22Rv1 (cell line): Measurements from ENCODE around the gene CCDC137.

Source experiments
- ZFX ChIP-seq: fragments of 450-650 bp; IDR thresholded peaks from 2 replicates; pipeline ENCODE4 v1.6.1; 2017; ENCODE audit warnings: antibody characterized with exemption, borderline replicate concordance
- TF ChIP-seq, protein P1 (sequence below): fragments of 450-650 bp; IDR thresholded peaks from 2 replicates; pipeline ENCODE4 v1.5.1; 2017; ENCODE audit warnings: mild to moderate bottlenecking

DNA sequence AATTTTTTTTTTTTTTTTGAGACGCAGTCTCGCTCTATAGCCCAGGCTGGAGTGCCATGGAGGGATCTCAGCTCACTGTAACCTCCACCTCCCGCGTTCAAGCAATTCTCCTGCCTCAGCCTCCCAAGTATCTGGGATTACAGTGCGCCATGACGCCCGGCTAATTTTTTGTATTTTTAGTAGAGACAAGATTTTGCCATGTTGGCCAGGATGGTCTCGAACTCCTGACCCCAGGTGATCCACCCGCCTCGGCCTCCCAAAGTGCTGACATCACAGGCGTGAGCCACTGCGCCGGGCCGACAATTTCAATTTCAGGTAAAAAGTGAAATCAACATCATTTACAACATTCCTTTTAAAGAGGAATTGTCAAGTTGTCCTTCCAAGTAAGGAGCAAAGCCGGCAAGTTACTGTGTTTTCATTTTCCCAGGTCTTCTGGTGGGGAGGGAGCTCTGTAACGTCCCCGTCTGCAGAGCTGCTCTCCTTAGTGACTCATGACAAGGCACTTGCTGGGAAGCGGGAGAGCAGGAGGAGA is 30.5 kb upstream of the CCDC137 start:
- TF ChIP-seq, protein P1, sequence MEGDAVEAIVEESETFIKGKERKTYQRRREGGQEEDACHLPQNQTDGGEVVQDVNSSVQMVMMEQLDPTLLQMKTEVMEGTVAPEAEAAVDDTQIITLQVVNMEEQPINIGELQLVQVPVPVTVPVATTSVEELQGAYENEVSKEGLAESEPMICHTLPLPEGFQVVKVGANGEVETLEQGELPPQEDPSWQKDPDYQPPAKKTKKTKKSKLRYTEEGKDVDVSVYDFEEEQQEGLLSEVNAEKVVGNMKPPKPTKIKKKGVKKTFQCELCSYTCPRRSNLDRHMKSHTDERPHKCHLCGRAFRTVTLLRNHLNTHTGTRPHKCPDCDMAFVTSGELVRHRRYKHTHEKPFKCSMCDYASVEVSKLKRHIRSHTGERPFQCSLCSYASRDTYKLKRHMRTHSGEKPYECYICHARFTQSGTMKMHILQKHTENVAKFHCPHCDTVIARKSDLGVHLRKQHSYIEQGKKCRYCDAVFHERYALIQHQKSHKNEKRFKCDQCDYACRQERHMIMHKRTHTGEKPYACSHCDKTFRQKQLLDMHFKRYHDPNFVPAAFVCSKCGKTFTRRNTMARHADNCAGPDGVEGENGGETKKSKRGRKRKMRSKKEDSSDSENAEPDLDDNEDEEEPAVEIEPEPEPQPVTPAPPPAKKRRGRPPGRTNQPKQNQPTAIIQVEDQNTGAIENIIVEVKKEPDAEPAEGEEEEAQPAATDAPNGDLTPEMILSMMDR: no peak
- no peak for TF ChIP-seq ZFX
